GM21515 (cell line): ENCODE results near the gene CREB3L1.

Source experiments
- ATAC-seq: cut with Tn5 transposase; IDR thresholded peaks from one replicate; pipeline ENCODE4 v1.9.1; 2021; ENCODE audit not compliant: unreplicated experiment

Gene CREB3L1

DNA sequence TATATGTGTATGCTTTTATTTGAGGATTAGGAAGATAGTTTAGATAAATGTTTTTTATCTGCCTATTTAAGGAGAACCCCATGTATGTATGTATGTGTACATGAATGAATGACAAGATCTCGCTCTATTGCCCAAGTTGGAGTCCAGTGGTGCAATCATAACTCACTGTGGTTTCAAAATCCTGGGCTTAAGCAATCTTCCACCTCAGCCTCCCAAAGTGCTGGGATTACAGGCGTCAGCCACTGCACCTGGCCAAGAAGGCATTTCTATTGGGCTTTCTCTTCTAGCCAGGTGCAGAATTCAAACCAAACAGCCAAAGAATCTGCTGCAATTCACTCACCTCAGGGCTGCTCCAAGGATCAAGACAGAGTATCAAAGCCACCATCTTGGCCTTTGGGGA lies 44.3 kb downstream of the CREB3L1 start:
- no peak for ATAC-seq

DNA sequence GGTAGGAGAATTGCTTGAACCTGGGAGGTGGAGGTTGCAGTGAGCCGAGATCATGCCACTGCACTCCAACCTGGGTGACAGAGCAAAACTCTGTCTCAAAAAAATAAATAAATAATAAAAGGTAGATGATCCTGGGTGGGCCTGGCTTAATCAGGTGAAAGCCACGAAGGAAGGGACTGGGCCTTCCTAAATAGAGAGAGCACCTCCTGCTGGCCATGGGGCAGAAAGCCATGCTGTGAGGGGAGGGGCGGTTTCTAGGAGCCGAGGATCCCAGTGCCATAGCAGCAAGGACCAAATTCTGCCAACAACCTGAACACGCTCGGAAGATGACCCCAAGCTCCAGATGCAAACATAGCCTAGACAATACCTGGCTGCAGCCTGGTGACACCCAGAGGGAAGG lies 45.3 kb downstream of the CREB3L1 start:
- no peak for ATAC-seq

DNA sequence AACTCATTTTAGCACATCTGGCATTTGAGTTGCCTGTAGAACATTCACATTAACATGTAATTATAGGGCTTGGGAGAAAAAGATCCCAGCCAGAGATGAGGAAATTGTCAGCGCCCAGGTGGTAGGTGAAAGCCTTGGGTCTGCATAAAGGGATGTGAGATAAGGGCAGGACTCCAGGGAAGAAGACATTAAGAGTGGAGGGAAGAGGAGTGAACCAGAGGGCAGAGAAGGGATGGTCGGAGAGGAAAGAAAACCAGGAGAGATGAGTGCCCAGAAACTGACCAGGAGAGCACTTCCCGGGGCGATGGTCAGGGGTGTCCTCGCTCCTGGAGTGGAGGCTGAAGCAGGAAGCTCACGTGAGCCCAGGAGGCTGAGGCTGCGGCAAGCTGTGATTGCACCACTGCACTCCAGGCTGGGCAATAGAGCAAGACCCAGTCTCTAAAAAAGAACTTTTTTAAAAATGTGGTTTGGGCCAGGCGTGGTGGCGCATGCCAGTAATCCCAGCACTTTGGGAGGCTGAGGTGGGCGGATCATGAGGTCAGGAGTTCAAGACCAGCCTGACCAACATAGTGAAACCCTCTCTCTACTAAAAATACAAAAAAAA lies 49.5 kb downstream of the CREB3L1 start:
- ATAC-seq, result no peak

DNA sequence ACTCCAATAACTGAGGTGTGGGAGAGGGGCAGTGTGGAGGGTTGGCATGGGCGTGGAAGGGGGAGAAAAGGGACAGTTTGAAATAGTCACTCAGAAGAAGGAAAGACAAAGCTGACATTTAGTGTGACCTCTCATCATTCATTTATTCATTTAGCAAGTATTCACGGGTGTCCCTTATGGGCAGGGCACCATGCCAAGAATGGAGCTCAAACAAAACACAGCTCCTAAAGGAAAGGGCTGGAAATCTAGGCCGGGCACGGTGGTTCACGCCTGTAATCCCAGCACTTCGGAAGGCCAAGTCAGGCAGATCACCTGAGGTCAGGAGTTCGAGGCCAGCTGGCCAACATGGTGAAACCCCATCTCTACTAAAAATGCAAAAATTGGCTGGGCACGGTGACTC lies 50.4 kb downstream of the CREB3L1 start:
- ATAC-seq, result no peak

DNA sequence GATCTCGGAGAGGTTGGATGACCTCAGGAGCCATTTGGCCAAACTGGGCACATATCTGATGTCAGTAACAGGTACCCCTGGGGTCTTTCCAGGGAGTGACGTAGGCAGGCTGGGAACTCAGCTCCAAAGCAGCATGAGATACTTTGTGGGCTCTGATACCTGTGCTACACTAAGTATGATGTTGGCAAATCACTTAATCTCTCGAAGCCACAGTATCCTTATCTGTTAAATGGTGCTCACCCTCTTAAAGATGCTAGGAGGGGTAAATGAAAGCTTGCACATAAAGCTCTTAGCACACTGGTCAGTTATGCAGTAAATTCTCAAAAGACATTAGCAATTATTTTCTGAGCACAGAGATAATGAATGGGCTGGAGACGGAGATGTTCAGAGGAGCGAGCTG lies 52.7 kb downstream of the CREB3L1 start:
- no peak for ATAC-seq

DNA sequence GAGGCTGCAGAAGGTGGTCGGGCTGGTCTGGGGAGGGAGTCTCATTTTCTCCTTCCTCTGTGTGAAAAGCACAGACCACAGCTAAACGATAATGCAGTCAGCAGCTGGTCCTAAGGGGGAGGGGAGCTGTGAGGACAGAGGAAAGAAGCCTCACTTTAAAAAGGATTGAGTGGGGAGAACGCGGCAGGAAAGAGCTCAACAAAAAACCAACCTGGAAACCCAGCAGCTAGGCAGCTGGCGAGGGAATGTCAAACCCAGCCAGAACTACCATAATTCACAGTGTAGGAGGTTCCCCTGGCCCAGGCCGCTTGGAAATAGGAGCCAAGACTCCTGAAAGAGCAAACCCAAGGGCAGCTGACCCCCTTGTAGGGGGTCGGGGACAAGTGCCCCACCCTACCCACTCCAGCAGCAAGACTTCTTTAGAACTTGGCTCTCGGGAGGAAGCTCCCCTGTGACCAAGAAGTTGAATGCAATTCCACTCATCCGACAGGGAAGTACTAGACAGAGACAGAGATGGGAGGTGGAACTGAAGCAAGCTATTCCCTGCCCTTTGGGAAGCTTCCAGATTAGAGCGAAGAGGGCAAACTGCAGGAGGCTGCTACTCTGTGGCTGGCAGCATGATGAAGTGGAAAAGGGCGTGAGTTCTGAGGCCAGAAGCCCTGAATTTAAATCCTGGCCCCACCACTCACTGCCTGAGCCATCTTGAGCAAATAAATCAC lies 53.3 kb downstream of the CREB3L1 start:
- ATAC-seq, result no peak

DNA sequence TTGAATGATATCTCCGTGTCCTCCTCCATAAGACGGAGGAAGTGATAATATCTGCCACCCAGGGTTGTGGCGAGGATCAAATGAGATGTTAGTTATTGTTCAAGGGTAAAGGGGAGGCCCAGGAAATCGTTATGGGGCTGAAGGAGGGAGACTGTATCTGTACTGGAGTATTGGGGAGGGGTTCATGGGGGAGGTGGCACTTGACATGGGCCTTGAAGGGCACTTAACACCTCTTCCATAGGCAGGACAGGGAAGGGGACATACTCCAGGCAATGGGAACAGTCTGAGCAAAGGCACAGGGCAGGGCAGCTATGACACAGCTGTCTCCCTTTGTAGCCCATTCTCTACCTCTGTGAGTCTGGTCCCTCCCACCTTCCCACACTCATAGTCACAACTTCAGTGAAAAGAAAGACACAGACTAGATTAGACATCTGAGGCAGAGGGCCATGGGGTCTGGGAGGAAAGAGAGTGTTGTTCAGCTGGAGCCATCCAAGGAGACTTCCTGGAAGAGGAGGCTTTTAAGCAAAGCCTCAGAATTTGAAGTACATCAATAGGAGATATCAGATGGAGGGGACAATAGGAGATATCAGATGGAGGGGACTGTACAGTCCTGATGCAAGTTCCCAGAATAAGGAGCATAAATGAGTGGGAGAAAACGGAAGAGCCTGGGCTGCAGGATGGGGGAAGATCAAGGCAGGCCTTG lies 54.0 kb downstream of the CREB3L1 start:
- ATAC-seq, result no peak

DNA sequence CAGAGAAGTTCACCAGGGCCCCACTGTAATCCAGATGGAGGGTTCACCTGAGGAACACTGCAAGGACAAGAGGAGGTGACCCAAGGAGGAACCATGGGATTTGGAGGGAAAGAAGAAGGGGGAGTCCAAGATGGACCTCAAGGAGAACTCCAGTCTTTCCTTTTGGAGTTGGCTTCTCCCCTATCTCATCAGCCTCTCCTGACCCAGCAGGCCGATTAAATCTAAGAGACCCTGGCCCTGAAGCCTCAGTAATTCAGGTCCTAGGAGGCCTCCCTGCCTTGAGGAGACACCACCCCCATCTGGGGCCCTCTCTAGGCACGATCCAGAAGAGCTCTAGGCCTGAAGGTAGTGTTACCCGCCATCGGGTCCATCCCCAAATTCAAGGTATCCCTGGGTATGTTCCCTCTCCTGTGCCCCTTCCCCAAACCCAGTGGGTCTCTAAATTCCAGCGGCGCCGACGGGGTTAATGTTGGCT lies 54.7 kb downstream of the CREB3L1 start:
- no peak for ATAC-seq

DNA sequence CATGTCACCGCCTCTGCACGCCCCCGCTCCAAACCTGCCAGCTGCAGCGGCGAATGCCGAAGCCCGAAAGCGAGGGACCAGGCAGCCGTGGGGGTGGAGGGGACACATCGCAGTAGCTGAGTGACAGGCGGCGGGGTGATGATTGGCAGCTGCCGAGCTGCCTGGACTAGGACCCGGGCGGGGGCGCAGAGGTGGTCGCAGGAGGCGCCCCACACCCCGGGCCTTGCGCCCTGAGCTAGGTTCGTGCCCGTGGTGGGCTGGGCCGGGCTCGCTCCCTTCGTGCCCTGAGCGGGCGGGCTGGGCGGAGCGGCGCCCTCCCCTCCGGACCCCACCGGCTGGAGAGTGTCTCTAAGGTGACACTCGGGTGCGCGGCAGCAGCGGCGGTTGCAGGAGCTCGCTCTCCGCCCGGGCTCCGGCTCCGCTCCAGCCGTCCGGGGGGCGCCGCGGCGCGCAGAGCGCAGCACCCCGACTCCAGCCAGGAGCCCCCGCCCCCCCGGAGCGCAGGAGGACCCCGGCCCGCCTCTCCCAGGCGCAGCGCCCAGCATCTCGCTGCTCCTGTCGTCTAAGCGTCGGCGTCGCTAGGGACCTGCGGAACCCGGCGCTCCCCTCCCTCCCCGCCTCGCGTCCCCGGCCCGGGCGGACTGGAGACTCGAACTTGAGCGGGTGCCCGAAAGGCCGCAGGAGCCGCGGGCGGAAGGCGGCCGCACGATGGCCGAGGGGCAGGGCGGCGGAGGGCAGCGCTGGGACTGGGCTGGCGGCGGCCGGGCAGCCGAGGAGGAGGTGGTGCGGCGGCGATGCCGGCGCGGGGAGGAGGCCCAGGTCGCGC lies 55.3 kb downstream of the CREB3L1 start:
- ATAC-seq, result no peak

DNA sequence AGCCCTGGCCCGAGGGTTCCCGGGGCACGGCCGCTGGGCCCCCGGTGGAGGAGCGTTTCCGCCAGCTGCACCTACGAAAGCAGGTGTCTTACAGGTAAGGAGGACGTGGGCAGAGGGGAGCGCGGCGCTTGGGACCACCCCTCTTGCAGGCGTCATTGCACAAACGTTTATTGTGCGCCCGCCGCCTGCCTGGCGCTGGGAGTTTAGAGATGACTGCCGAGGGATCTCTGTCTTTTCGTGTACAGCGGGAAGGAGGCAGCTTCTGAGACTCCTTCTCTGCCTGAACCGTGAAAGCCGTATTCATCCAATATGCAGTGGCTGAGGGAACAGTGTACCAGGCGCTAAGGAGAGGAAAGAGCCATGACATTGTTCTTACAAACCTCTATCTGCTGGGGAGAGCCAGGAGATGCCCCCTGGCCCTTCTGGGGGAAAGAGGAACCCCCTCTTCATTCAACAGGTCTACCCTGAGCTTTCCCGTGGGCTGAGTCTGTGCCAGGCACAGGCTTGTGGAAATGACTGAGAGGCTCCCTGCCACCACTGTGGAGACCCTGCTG lies 56.0 kb downstream of the CREB3L1 start:
- no peak for ATAC-seq

DNA sequence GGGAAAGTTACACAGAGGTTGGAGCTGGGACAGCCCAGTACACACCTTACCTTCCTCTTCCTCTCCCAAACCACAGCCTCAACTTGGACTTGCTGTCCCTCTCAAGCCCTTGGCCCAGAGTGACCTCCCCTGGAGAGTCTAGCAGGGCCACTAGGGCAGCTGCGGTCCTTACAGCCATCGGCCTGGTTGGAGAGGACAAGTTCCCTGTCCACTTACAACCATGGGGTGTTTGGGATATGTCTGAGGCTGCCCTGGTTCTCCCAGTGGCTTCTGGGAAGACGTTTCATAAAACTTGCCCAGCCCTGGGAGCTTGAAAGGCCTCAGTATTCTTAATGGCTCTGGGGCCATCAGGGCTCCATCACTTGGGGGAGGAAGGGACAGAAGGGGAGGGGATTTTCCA lies 56.7 kb downstream of the CREB3L1 start:
- no peak for ATAC-seq

DNA sequence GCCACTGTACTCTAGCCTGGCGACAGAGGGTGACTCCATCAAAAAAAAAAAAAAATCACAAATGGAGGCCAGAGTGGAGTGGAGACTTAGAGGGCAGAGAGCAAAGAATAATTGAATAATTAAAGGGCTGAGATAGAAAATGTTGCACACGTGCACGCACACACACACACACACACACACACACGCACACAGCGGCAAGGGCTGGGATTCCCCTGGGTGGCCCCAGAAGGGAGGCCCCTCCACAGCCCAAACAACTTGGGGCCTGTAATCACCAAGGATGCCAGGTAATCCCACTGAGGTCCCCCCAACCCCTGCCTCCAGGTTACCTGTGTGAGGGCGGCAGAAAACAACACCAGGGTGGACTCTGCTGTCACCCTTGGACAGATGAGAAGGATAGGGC lies 57.8 kb downstream of the CREB3L1 start:
- ATAC-seq, result no peak

DNA sequence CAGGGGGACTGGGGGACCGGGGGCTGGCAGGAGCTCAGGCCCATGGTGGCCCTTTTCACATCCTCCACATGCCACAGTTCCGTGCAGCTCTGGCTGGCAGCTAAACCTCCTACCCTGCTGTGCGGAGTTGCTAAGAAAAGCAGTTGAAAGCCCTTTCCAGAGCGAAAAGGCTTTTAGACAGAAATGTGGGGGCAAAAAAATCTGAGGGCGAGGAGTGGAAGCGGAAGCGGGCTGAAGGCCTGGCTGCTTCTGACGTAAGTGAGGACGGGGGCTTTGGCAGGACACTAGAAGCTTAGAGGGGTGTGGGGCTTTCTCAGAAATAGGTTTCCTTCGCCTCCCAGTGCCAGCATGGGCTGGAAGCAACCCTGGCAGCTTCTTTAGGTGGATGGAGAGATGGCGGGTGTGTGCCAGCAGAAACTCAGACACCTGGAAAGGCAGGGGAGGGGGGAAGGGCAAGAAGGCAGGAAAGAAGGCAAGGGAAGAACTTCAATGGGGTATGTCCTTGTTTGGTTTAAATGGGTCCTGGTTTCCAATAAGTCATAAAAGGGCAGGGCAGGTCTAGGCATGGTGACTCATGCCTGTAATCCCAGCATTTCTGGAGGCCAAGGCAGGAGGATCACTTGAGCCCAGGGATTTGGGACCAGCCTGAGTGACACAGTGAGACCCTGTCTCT lies 58.6 kb downstream of the CREB3L1 start:
- ATAC-seq, result no peak

DNA sequence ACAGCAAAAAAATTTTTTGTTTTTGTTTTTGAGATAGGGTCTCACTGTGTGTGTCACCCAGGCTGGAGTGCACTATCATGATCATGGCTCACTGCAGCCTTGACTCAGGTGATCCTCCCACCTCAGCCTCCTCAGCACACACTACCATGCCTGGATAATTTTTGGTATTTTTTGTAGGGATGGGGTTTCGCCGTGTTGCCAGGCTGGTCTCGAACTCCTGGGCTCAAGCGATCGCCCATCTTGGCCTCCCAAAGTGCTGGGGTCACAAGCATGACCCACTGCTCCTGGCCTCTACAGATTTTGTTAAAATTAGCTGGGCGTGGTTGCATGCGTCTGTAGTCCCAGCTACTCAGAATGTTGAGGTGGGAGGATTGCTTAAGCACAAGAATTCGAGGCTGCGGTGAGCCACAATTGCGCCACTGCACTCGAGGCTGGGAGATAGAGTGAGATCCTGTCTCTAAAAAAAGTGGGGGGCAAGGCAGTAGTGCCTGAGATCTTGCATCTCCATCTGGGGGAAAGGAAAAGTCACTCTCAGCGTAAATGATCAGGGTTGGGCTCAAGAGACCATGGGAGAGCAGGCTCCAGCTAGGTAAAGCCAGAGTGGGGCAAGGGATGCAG lies 59.2 kb downstream of the CREB3L1 start:
- no peak for ATAC-seq

DNA sequence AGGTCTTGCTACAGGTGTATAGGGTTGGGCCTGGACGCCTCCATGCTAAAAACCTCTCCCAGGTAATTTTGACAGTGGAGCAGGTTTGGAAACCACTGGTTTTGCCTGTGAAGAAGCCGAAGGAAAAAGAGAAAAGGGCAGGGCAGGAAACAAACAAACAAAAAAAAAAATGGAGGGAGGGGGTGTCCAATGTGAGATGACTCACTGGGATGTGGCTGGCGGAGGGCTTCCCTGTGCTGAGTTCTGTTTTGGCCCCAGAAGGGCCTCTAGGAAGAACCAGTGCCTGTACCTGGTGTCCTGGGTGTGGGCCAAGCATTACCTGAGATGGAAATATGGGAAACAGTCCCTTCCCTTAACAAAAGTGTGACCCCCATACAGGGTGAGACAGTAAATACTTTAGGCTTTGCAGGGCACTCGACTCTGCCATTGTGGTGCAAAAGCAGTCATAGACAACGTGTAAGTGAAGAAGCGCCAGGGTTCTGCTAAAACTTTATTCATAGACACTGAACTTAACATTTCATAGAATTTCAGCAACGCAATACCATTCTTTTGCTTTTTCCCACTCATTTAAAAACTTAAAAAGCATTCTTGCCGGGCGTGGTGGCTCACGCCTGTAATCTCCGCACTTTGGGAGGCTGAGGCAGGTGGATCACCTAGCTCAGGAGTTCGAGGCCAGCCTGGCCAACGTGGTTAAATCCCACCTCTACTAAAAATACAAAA lies 60.3 kb downstream of the CREB3L1 start:
- no peak for ATAC-seq

DNA sequence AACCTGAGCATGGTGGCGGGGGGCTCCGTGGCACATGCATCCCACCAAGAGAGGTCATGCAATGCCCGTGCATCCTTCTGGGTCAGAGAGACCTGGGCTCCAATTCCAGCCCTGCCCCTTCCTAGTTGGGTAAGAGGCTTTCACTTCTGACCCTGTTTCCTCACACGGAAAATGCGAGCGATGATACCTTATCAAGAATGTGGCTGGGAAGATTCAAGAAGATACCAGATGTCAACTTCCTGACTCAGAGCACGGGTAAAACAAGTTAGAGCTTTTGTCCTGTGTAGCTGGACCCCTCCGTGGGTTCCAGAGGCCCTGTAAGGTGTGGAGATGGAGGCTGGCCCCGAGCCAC lies 61.1 kb downstream of the CREB3L1 start:
- no peak for ATAC-seq

DNA sequence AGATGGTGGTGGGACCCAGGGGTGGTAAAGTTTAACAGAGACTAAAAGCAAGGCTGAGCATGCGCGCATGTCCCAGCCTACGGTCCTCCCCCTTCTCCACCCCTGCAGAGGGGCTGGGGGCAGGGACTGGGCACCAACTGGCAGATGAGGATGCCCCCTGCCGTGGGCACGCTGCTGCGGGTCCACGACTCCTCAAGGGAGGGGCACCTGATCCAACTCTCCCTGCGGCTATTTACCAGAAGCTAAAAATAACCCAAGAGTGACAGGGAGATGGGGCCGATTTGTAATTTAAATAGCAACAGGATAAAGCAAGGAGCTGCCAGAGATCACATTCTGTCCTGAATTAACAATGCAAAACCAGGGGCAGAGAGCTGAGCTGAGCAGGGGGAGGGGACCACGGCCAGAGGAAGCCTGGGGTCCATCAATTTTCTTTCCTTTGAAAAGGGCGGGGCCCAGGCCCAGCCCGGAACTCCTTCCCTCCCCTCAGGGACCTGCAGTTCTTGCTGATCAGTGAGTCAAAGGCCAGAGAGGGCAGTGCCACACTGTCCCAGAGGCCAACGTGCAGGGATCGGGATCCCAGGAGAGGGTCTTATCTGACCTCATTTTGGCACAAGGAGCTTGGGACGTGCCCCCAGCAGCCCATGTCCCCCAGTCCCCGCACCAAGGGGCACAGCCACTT lies 61.7 kb downstream of the CREB3L1 start:
- ATAC-seq, result no peak

DNA sequence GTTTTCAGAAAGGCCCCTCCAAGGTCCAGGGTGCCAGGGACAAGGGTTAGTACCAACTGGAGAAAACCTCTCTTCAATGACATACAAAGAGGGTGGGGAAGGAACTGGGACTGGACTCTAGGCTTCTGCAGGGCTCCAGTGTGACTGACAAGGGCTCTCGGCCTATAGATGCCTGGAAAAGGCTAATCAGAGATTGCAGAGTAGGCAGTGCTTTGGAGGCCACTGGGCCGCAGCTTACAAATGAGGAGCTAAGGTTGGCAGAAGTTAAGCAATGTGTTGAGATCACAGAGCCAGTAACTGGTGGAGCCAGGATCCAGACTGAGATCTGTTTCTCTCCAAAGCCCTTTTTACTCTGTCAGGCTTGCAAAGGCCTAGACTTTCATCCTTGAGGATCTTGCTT lies 62.4 kb downstream of the CREB3L1 start:
- no peak for ATAC-seq

DNA sequence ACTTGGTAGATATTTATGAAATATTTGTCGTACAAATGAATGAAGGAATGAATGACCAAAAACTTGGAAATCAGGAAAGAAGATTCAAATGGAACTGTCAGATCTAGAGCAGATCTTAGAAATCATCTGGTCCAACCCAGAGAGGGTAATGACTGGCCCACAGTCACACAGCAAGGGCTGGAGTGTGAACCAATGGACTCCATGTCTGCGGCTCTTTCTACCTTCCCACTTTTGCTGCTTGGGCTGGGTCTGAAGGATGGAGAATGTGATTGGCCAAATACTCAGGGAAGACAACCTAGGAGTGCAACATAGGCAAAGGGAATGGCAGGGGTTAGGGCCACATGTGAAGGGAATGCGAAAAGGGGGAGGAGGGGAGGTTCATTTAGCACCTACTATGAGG lies 64.0 kb downstream of the CREB3L1 start:
- no peak for ATAC-seq
